MM.1S (cell line): ENCODE data around the gene MRNIP.

Experiments
- CTCF ChIP-seq: fragments of 300-600 bp; sonication (generic); IDR thresholded peaks from 2 replicates; pipeline ENCODE4 v1.5.1; 2016; ENCODE audit warnings: antibody characterized with exemption, low read length, mixed read lengths
- EZH2 ChIP-seq: fragments of 300-600 bp; sonication (generic); optimal IDR thresholded peaks from 2 replicates; pipeline ENCODE3; 2017; ENCODE audit warnings: low read depth, mild to moderate bottlenecking, antibody characterized with exemption, low read length, mixed read lengths

GRCh38 chr5:179878222-179879002 lies 19.8 kb upstream of the MRNIP start:
- no peak for TF ChIP-seq CTCF
- no peak for TF ChIP-seq EZH2
